BE2C (cell line): Measurements from ENCODE around the gene SLC37A1.
"Not testable (repeated sequence)": the region's sequence is repeated elsewhere in the genome, so short reads cannot be mapped to it uniquely, and the experiment has no call there.

ENCODE experiments used
- DNase-seq: peaks from one replicate; pipeline ENCODE4 v3.0.0-alpha.2; 2020
- H3K27me3 ChIP-seq: fragments of 250-450 bp; sonication (Bioruptor Pico); 2 replicates; pipeline ENCODE4 v1.5.1; 2020; ENCODE audit warnings: mild to moderate bottlenecking
- H3K36me3 ChIP-seq: fragments of 250-450 bp; sonication (Bioruptor Pico); 2 replicates; pipeline ENCODE4 v1.5.1; 2020; ENCODE audit warnings: mild to moderate bottlenecking
- H3K4me1 ChIP-seq: fragments of 250-450 bp; sonication (Bioruptor Pico); 2 replicates; pipeline ENCODE4 v1.5.1; 2020
- H3K4me3 ChIP-seq: 2 replicates; pipeline ENCODE4 v1.5.1; 2011; ENCODE audit warnings: low read depth, low read length
- H3K9me3 ChIP-seq: fragments of 250-450 bp; sonication (Bioruptor Pico); 2 replicates; pipeline ENCODE4 v1.5.1; 2020
- CTCF ChIP-seq: IDR thresholded peaks from 2 replicates; pipeline ENCODE4 v1.5.1; 2012; ENCODE audit warnings: mild to moderate bottlenecking, low read depth, low read length

Gene SLC37A1

DNA sequence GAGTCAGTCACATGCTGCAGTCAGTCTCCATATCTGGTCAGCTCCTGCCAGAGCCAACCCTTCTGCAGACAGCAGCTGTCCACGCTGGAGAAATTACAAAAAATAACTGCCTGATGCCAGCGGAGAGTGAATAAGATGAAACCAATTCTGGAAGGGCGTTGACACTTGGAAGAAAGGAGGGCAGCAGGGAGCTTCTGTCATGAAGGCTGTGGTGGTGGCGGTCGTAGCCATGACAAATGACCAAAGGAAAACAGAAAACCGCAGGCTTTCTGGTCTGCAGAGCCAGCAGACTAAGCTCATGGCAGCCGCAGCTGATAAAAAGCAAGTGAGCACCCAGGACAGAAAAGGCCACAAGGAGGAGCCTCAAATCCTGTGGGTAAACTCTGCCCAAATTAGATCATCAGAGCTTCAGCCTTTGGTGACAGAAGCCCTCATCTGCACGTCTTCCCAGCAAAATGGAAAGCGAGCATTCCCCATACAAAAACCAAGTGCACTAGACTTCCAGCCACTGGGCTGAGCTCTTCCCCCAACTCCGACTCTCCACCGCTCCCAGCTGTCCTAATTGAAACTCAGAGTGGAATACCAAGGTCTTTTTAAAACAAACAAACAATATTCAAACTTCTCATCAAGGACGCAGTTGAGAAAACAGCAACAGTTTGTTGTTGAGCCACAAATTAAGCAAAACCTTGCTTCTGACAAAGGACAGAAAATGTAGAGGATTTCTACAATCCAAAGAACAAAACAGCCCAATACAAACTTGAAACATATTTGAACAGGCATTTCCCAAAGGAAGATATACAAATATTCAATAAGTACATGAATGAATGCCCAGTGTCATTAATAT, 46.3 kb upstream of the SLC37A1 start:
- Histone ChIP-seq H3K4me3 (no peak overlapping the region), H3K4me1 (no peaks in the 10 kb centered on the region; the same call in 1 of the 2 replicates), H3K36me3 (no peaks in the 10 kb centered on the region), H3K9me3 (no peaks in the 10 kb centered on the region), H3K27me3 (no peaks in the 10 kb centered on the region)
- DNase-seq = no peak
- TF ChIP-seq CTCF = peak; percentile 52

- Histone ChIP-seq H3K9me3 (no peaks in the 10 kb centered on the region), H3K4me3 (no peak overlapping the region), H3K27me3 (no peaks in the 10 kb centered on the region), H3K4me1 (no peaks in the 10 kb centered on the region), H3K36me3 (no peaks in the 10 kb centered on the region)
- no peak for TF ChIP-seq CTCF
- DNase-seq = no peak
Measured at GRCh38 chr21:42468491-42469131, 45.0 kb upstream of the SLC37A1 start.

GRCh38 chr21:42469272-42469671, 44.4 kb upstream of the SLC37A1 start:
- Histone ChIP-seq H3K9me3 (no peaks in the 10 kb centered on the region), H3K27me3 (no peaks in the 10 kb centered on the region), H3K36me3 (no peaks in the 10 kb centered on the region), H3K4me1 (no peaks in the 10 kb centered on the region; the same call in 1 of the 2 replicates), H3K4me3 (no peak overlapping the region)
- TF ChIP-seq CTCF = no peak
- no peak for DNase-seq

GRCh38 chr21:42469726-42470125, 43.9 kb upstream of the SLC37A1 start:
- DNase-seq, H3K4me3 ChIP-seq, H3K36me3 ChIP-seq, H3K4me1 ChIP-seq, H3K9me3 ChIP-seq, H3K27me3 ChIP-seq: not testable (repeated sequence)

GRCh38 chr21:42471206-42471605, 42.4 kb upstream of the SLC37A1 start:
- no peak for DNase-seq
- Histone ChIP-seq H3K36me3 (no peaks in the 10 kb centered on the region), H3K4me3 (no peak overlapping the region), H3K27me3 (no peaks in the 10 kb centered on the region), H3K9me3 (no peaks in the 10 kb centered on the region), H3K4me1 (no peaks in the 10 kb centered on the region; the same call in 1 of the 2 replicates)
- TF ChIP-seq CTCF = no peak

GRCh38 chr21:42471716-42472330, 41.8 kb upstream of the SLC37A1 start:
- Histone ChIP-seq H3K36me3 (no peaks in the 10 kb centered on the region), H3K27me3 (no peaks in the 10 kb centered on the region), H3K9me3 (no peaks in the 10 kb centered on the region), H3K4me1 (no peaks in the 10 kb centered on the region; the same call in 1 of the 2 replicates), H3K4me3 (no peak overlapping the region)
- DNase-seq = no peak
- TF ChIP-seq CTCF = no peak
